HEK293 (cell line): Measurements from ENCODE around the gene ANO8.

Experiments used
- SP2 ChIP-seq: fragments of 450-650 bp; formaldehyde crosslinking; IDR thresholded peaks from 2 replicates; pipeline ENCODE4 v1.5.1; 2016; ENCODE audit warnings: missing biosample characterization, missing genetic modification characterization
- ZBTB1 ChIP-seq: fragments of 450-650 bp; formaldehyde crosslinking; IDR thresholded peaks from 2 replicates; pipeline ENCODE4 v1.5.1; 2016; ENCODE audit warnings: missing biosample characterization, missing genetic modification characterization
- ZBTB21 ChIP-seq: fragments of 450-650 bp; formaldehyde crosslinking; IDR thresholded peaks from 2 replicates; pipeline ENCODE4 v1.5.1; 2017; ENCODE audit warnings: missing biosample characterization, missing genetic modification characterization
- ZFP3 ChIP-seq: fragments of 450-650 bp; formaldehyde crosslinking; IDR thresholded peaks from 2 replicates; pipeline ENCODE4 v1.5.1; 2016; ENCODE audit warnings: low read depth, missing biosample characterization, missing genetic modification characterization
- ZFP37 ChIP-seq: fragments of 450-650 bp; formaldehyde crosslinking; IDR thresholded peaks from 2 replicates; pipeline ENCODE4 v1.5.1; 2016; ENCODE audit warnings: missing biosample characterization, missing genetic modification characterization
- ZNF416 ChIP-seq: fragments of 450-650 bp; formaldehyde crosslinking; IDR thresholded peaks from 2 replicates; pipeline ENCODE4 v1.5.1; 2016; ENCODE audit warnings: missing biosample characterization, missing genetic modification characterization
- ZNF76 ChIP-seq: fragments of 450-650 bp; formaldehyde crosslinking; IDR thresholded peaks from 2 replicates; pipeline ENCODE4; 2016; ENCODE audit warnings: low read depth, missing biosample characterization, missing genetic modification characterization, borderline replicate concordance
- TF ChIP-seq, protein P1 (sequence below): fragments of 450-650 bp; formaldehyde crosslinking; conservative IDR thresholded peaks from 2 replicates; pipeline ENCODE4 v1.5.1; 2016; ENCODE audit warnings: low read depth, missing biosample characterization, missing genetic modification characterization
- TF ChIP-seq, protein P2 (sequence below): fragments of 450-650 bp; formaldehyde crosslinking; IDR thresholded peaks from 2 replicates; pipeline ENCODE4 v1.5.1; 2016; ENCODE audit warnings: missing biosample characterization, missing genetic modification characterization

DNA sequence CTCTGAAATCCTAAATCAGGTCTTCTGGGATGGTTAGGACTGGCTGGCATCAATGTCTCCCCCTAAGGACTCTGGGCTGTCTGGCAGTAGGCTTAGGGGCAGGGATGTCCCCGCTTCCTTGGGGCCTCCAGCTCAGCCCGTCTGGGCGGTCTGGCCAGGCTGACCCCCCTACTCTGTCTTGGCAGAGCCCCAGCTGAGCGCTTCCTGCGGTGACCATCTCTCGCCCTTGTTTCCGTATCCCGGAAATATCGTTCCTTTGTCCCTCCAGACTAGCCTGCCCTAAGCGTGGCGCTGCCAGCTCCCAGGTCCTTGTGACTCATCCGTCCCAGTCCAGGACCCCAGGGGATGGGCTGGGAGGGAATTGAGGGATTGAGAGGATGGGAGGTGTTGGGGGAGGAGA, 14.0 kb upstream of the ANO8 start:
- TF ChIP-seq ZBTB1 (tag by site-specific recombination) (no peak), ZFP3 (no peak), SP2 (tag by site-specific recombination) (peak; percentile 36), ZNF76 (tag by site-specific recombination) (peak; percentile 27; the same call in 1 of the 2 replicates), ZNF416 (tag by site-specific recombination) (no peak), ZBTB21 (no peak), ZFP37 (tag by site-specific recombination) (no peak)
- TF ChIP-seq, protein P1, sequence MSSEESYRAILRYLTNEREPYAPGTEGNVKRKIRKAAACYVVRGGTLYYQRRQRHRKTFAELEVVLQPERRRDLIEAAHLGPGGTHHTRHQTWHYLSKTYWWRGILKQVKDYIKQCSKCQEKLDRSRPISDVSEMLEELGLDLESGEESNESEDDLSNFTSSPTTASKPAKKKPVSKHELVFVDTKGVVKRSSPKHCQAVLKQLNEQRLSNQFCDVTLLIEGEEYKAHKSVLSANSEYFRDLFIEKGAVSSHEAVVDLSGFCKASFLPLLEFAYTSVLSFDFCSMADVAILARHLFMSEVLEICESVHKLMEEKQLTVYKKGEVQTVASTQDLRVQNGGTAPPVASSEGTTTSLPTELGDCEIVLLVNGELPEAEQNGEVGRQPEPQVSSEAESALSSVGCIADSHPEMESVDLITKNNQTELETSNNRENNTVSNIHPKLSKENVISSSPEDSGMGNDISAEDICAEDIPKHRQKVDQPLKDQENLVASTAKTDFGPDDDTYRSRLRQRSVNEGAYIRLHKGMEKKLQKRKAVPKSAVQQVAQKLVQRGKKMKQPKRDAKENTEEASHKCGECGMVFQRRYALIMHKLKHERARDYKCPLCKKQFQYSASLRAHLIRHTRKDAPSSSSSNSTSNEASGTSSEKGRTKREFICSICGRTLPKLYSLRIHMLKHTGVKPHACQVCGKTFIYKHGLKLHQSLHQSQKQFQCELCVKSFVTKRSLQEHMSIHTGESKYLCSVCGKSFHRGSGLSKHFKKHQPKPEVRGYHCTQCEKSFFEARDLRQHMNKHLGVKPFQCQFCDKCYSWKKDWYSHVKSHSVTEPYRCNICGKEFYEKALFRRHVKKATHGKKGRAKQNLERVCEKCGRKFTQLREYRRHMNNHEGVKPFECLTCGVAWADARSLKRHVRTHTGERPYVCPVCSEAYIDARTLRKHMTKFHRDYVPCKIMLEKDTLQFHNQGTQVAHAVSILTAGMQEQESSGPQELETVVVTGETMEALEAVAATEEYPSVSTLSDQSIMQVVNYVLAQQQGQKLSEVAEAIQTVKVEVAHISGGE: no peak
- TF ChIP-seq, protein P2, sequence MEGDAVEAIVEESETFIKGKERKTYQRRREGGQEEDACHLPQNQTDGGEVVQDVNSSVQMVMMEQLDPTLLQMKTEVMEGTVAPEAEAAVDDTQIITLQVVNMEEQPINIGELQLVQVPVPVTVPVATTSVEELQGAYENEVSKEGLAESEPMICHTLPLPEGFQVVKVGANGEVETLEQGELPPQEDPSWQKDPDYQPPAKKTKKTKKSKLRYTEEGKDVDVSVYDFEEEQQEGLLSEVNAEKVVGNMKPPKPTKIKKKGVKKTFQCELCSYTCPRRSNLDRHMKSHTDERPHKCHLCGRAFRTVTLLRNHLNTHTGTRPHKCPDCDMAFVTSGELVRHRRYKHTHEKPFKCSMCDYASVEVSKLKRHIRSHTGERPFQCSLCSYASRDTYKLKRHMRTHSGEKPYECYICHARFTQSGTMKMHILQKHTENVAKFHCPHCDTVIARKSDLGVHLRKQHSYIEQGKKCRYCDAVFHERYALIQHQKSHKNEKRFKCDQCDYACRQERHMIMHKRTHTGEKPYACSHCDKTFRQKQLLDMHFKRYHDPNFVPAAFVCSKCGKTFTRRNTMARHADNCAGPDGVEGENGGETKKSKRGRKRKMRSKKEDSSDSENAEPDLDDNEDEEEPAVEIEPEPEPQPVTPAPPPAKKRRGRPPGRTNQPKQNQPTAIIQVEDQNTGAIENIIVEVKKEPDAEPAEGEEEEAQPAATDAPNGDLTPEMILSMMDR: no peak
